Measurements from ENCODE around the gene SDHAF2. TPM values are rescaled to one million over a fixed set of nuclear protein-coding genes. Genes with fewer than 3 reads are reported as not detected.

SDHAF2 gene
- total and polyA plus RNA-seq, 4 donors = 25.5 to 46.9 (median 30.2) TPM

GRCh38 chr11:61447601-61448551 lies 18.0 kb downstream of the SDHAF2 start:
- H3K27me3 ChIP-seq (ENCODE audit: control insufficient read depth in 4 of 4, insufficient read depth in 4 of 4, low read length in 3 of 4) = no peaks in the 10 kb centered on the region
- no peak overlapping the region for H3K4me3 ChIP-seq (ENCODE audit: low read depth in 1 of 3, low read length in 3 of 3)
- H3K9me3 ChIP-seq (ENCODE audit: control insufficient read depth in 4 of 4, low read length in 3 of 4) = no peaks in the 10 kb centered on the region
- TF ChIP-seq FOXA2 (IDR thresholded peaks at IDR 0.05) = no peak
- no peak for TF ChIP-seq HNF4G (IDR thresholded peaks at IDR 0.05)
- no peak for TF ChIP-seq MAX (IDR thresholded peaks at IDR 0.05)
- no peak for TF ChIP-seq GABPA (IDR thresholded peaks at IDR 0.05 in 1 of 2, conservative IDR thresholded peaks at IDR 0.05 in 1 of 2)
- no peak for TF ChIP-seq HNF4A (conservative IDR thresholded peaks at IDR 0.05)
- no peak for TF ChIP-seq YY1 (IDR thresholded peaks at IDR 0.05)
- no peak for TF ChIP-seq CTCF (IDR thresholded peaks at IDR 0.05; ENCODE audit: low read depth, low read length, missing input control)
- TF ChIP-seq, protein P1, sequence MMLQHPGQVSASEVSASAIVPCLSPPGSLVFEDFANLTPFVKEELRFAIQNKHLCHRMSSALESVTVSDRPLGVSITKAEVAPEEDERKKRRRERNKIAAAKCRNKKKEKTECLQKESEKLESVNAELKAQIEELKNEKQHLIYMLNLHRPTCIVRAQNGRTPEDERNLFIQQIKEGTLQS (IDR thresholded peaks at IDR 0.05) = no peak
- no peak for TF ChIP-seq EGR1 (IDR thresholded peaks at IDR 0.05; ENCODE audit: low read depth in 2 of 2)
- H3K27ac ChIP-seq (ENCODE audit: low read depth in 1 of 2, low read length in 2 of 2) = no peak overlapping the region
- no peaks in the 10 kb centered on the region for H3K4me1 ChIP-seq (ENCODE audit: control insufficient read depth in 4 of 4, insufficient read depth in 4 of 4, low read length in 3 of 4)
- WGBS = 88% methylated on average over 12 of the region's 12 CpGs
- DNase-seq (ENCODE audit: low spot score) = no peak
- no peak overlapping the region for H3K9ac ChIP-seq (ENCODE audit: low read depth in 1 of 2, low read length in 2 of 2)
- H3K36me3 ChIP-seq (ENCODE audit: control insufficient read depth in 4 of 4, insufficient read depth in 3 of 4, low read depth in 1 of 4, low read length in 3 of 4) = peaks cover 5 to 37% (median 29%) of the 10 kb centered on the region in 4 donors

GRCh38 chr11:61448552-61448927 lies 18.6 kb downstream of the SDHAF2 start:
- Histone ChIP-seq H3K36me3 (ENCODE audit: control insufficient read depth in 4 of 4, insufficient read depth in 3 of 4, low read depth in 1 of 4, low read length in 3 of 4) (peaks cover 5 to 37% (median 29%) of the 10 kb centered on the region in 4 donors), H3K4me1 (ENCODE audit: control insufficient read depth in 4 of 4, insufficient read depth in 4 of 4, low read length in 3 of 4) (no peaks in the 10 kb centered on the region), H3K27ac (ENCODE audit: low read depth in 1 of 2, low read length in 2 of 2) (no peak overlapping the region), H3K27me3 (ENCODE audit: control insufficient read depth in 4 of 4, insufficient read depth in 4 of 4, low read length in 3 of 4) (no peaks in the 10 kb centered on the region), H3K9ac (ENCODE audit: low read depth in 1 of 2, low read length in 2 of 2) (no peak overlapping the region), H3K4me3 (ENCODE audit: low read depth in 1 of 3, low read length in 3 of 3) (no peak overlapping the region), H3K9me3 (ENCODE audit: control insufficient read depth in 4 of 4, low read length in 3 of 4) (no peaks in the 10 kb centered on the region)
- DNase-seq (ENCODE audit: low spot score) = no peak
- TF ChIP-seq FOXA2 (IDR thresholded peaks at IDR 0.05) (no peak), MAX (IDR thresholded peaks at IDR 0.05) (no peak), RXRA (IDR thresholded peaks at IDR 0.05) (no peak), CTCF (IDR thresholded peaks at IDR 0.05; ENCODE audit: low read depth, low read length, missing input control) (no peak), NR2F2 (IDR thresholded peaks at IDR 0.05) (no peak), HNF4A (conservative IDR thresholded peaks at IDR 0.05) (no peak)
- TF ChIP-seq, protein P2, sequence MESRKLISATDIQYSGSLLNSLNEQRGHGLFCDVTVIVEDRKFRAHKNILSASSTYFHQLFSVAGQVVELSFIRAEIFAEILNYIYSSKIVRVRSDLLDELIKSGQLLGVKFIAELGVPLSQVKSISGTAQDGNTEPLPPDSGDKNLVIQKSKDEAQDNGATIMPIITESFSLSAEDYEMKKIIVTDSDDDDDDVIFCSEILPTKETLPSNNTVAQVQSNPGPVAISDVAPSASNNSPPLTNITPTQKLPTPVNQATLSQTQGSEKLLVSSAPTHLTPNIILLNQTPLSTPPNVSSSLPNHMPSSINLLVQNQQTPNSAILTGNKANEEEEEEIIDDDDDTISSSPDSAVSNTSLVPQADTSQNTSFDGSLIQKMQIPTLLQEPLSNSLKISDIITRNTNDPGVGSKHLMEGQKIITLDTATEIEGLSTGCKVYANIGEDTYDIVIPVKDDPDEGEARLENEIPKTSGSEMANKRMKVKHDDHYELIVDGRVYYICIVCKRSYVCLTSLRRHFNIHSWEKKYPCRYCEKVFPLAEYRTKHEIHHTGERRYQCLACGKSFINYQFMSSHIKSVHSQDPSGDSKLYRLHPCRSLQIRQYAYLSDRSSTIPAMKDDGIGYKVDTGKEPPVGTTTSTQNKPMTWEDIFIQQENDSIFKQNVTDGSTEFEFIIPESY (IDR thresholded peaks at IDR 0.05) = no peak
- 89% methylated on average over 7 of the region's 7 CpGs for WGBS
